Body of pancreas (tissue), 4 donors: ENCODE measurements around the gene MYB.

Experiments used
- CTCF ChIP-seq, 7 experiments: fragments of 450-650 bp in 4 of 7; fragments of 200-600 bp in 3 of 7; sonication (generic) in 3 of 7; IDR thresholded peaks; one replicate each; pipeline ENCODE4 v1.5.1; 2016 to 2019; ENCODE audit warnings: antibody characterized with exemption in 7 of 7
- POLR2A ChIP-seq, 3 donors: fragments of 450-650 bp; IDR thresholded peaks; one replicate each; pipeline ENCODE4 v1.6.1; 2016; ENCODE audit warnings: antibody characterized with exemption in 3 of 3, mild to moderate bottlenecking in 2 of 3

GRCh38 chr6:135224037-135224647 is 43.0 kb downstream of the MYB start:
- TF ChIP-seq CTCF (IDR thresholded peaks at IDR 0.05), result no peak
- no peak for TF ChIP-seq POLR2A (IDR thresholded peaks at IDR 0.05)
